SK-N-DZ (cell line): ENCODE results near the gene DMRTA2.
A peak's percentile ranks its signal among the peaks of the same experiment; 100 is the strongest.
"Not testable (repeated sequence)": the region's sequence is repeated elsewhere in the genome, so short reads cannot be mapped to it uniquely, and the experiment has no call there.

ENCODE experiments used
- DNase-seq: peaks from one replicate; pipeline ENCODE4 v3.0.0-alpha.2; 2015; ENCODE audit warnings: low spot score

DMRTA2 gene

GRCh38 chr1:50393522-50394120 lies 29.6 kb downstream of the DMRTA2 start:
- DNase-seq = no peak

GRCh38 chr1:50381551-50381950 lies 41.7 kb downstream of the DMRTA2 start:
- not testable (repeated sequence) for DNase-seq

GRCh38 chr1:50378770-50379169 lies 44.5 kb downstream of the DMRTA2 start:
- DNase-seq = no peak

GRCh38 chr1:50373532-50373931 lies 49.7 kb downstream of the DMRTA2 start:
- DNase-seq = no peak

- DNase-seq = no peak
Observed at GRCh38 chr1:50371749-50372148, 51.5 kb downstream of the DMRTA2 start.

- DNase-seq = no peak
Observed at GRCh38 chr1:50369830-50370229, 53.4 kb downstream of the DMRTA2 start.

- DNase-seq = no peak
Observed at GRCh38 chr1:50369008-50369634, 54.1 kb downstream of the DMRTA2 start.

GRCh38 chr1:50368179-50369007 lies 54.9 kb downstream of the DMRTA2 start:
- peak; percentile 41 for DNase-seq
